Measurements from ENCODE around the gene TSSK3. TPM values are rescaled to one million over a fixed set of nuclear protein-coding genes. Genes with fewer than 3 reads are reported as not detected.
"Not testable (repeated sequence)": the region's sequence is repeated elsewhere in the genome, so short reads cannot be mapped to it uniquely, and the experiment has no call there.

Gene TSSK3
- total and polyA plus RNA-seq, 4 donors = 0.37 to 1.4 (median 0.74) TPM

- no peaks in the 10 kb centered on the region for H3K9me3 ChIP-seq (ENCODE audit: control insufficient read depth in 4 of 4, insufficient read depth in 3 of 4, low read length in 3 of 4)
- no peaks in the 10 kb centered on the region for H3K27me3 ChIP-seq (ENCODE audit: control insufficient read depth in 3 of 3, insufficient read depth in 3 of 3, low read length in 2 of 3)
- TF ChIP-seq, protein P1, sequence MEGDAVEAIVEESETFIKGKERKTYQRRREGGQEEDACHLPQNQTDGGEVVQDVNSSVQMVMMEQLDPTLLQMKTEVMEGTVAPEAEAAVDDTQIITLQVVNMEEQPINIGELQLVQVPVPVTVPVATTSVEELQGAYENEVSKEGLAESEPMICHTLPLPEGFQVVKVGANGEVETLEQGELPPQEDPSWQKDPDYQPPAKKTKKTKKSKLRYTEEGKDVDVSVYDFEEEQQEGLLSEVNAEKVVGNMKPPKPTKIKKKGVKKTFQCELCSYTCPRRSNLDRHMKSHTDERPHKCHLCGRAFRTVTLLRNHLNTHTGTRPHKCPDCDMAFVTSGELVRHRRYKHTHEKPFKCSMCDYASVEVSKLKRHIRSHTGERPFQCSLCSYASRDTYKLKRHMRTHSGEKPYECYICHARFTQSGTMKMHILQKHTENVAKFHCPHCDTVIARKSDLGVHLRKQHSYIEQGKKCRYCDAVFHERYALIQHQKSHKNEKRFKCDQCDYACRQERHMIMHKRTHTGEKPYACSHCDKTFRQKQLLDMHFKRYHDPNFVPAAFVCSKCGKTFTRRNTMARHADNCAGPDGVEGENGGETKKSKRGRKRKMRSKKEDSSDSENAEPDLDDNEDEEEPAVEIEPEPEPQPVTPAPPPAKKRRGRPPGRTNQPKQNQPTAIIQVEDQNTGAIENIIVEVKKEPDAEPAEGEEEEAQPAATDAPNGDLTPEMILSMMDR (IDR thresholded peaks at IDR 0.05; ENCODE audit: control extremely low read depth, extremely low read depth) = no peak
- WGBS, 2 donors = 32 to 36% methylated on average over 2 of the region's 2 CpGs
- ATAC-seq (ENCODE audit: insufficient read depth, low FRiP score) (no peak), DNase-seq (peak; percentile 80 to 94 (median 86))
- H3K4me3 ChIP-seq = no peak overlapping the region
- peaks cover 0 to 4% (median under 1%) of the 10 kb centered on the region in 4 donors for H3K36me3 ChIP-seq (ENCODE audit: control insufficient read depth in 4 of 4, insufficient read depth in 4 of 4, low read length in 4 of 4)
- peak overlapping the region; percentile 43 to 61 for H3K27ac ChIP-seq (ENCODE audit: low read depth in 1 of 2, low read length in 1 of 2)
- H3K4me1 ChIP-seq (ENCODE audit: control insufficient read depth in 5 of 5, insufficient read depth in 5 of 5, low read length in 5 of 5) = peaks cover 13 to 36% (median 20%) of the 10 kb centered on the region in 5 donors
- no peak overlapping the region for H3K9ac ChIP-seq (ENCODE audit: insufficient read depth in 1 of 2, low read length in 2 of 2)
These were observed 8.3 kb upstream of the TSSK3 start for GRCh38 chr1:32353886-32354570.

GRCh38 chr1:32355778-32356177 is 6.6 kb upstream of the TSSK3 start:
- DNase-seq; H3K4me3 ChIP-seq; H3K9ac ChIP-seq (ENCODE audit: insufficient read depth in 1 of 2, low read length in 2 of 2); H3K36me3 ChIP-seq (ENCODE audit: control insufficient read depth in 4 of 4, insufficient read depth in 4 of 4, low read length in 4 of 4); H3K27me3 ChIP-seq (ENCODE audit: control insufficient read depth in 3 of 3, insufficient read depth in 3 of 3, low read length in 2 of 3); ATAC-seq (ENCODE audit: insufficient read depth, low FRiP score); H3K9me3 ChIP-seq (ENCODE audit: control insufficient read depth in 4 of 4, insufficient read depth in 3 of 4, low read length in 3 of 4); H3K27ac ChIP-seq (ENCODE audit: low read depth in 1 of 2, low read length in 1 of 2): not testable (repeated sequence)
- WGBS, 2 donors = 85 to 92% methylated on average over 5 to 6 of the region's 6 CpGs
- H3K4me1 ChIP-seq (ENCODE audit: control insufficient read depth in 5 of 5, insufficient read depth in 5 of 5, low read length in 5 of 5) = peaks cover 13 to 30% (median 16%) of the 10 kb centered on the region in 5 donors

DNA sequence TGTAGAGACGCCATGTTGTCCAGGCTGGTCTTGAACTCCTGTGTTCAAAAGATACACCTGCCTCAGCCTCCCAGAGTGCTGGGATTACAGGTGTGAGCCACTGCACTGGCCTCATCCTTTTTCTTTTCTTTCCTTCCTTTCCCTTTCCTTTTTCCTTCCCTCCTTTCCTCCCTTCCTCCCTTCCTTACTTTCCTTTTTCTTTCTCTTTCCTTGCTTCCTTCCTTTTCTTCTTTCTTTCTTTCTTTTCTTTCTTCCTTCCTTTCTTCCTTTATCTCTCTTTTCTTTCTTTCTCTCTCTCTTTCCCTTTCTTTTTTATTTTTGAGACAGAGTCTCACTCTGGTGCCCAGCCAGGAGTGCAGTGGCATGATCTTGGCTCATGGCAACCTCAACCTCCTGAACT is 5.9 kb upstream of the TSSK3 start:
- ATAC-seq (ENCODE audit: insufficient read depth, low FRiP score) (no peak), DNase-seq (no peak)
- no peaks in the 10 kb centered on the region for H3K9me3 ChIP-seq (ENCODE audit: control insufficient read depth in 4 of 4, insufficient read depth in 3 of 4, low read length in 3 of 4)
- WGBS, 2 donors = 98 to 100% methylated on average over 1 of the region's 1 CpG
- peaks cover 0 to 4% (median under 1%) of the 10 kb centered on the region in 4 donors for H3K36me3 ChIP-seq (ENCODE audit: control insufficient read depth in 4 of 4, insufficient read depth in 4 of 4, low read length in 4 of 4)
- H3K9ac ChIP-seq (ENCODE audit: insufficient read depth in 1 of 2, low read length in 2 of 2) = no peak overlapping the region
- H3K4me1 ChIP-seq (ENCODE audit: control insufficient read depth in 5 of 5, insufficient read depth in 5 of 5, low read length in 5 of 5) = peaks cover 13 to 30% (median 19%) of the 10 kb centered on the region in 5 donors
- TF ChIP-seq, protein P1 (IDR thresholded peaks at IDR 0.05; ENCODE audit: control extremely low read depth, extremely low read depth) = no peak
- H3K27ac ChIP-seq (ENCODE audit: low read depth in 1 of 2, low read length in 1 of 2) = no peak overlapping the region
- H3K4me3 ChIP-seq = no peak overlapping the region
- no peaks in the 10 kb centered on the region for H3K27me3 ChIP-seq (ENCODE audit: control insufficient read depth in 3 of 3, insufficient read depth in 3 of 3, low read length in 2 of 3)

- WGBS, 2 donors = 81 to 83% methylated on average over 6 of the region's 6 CpGs
- H3K4me3 ChIP-seq = no peak overlapping the region
- peaks cover 0 to 4% (median under 1%) of the 10 kb centered on the region in 4 donors for H3K36me3 ChIP-seq (ENCODE audit: control insufficient read depth in 4 of 4, insufficient read depth in 4 of 4, low read length in 4 of 4)
- DNase-seq (no peak), ATAC-seq (ENCODE audit: insufficient read depth, low FRiP score) (no peak)
- no peaks in the 10 kb centered on the region for H3K9me3 ChIP-seq (ENCODE audit: control insufficient read depth in 4 of 4, insufficient read depth in 3 of 4, low read length in 3 of 4)
- TF ChIP-seq, protein P1 (IDR thresholded peaks at IDR 0.05; ENCODE audit: control extremely low read depth, extremely low read depth) = no peak
- peaks cover 9 to 31% (median 16%) of the 10 kb centered on the region in 5 donors for H3K4me1 ChIP-seq (ENCODE audit: control insufficient read depth in 5 of 5, insufficient read depth in 5 of 5, low read length in 5 of 5)
- no peak overlapping the region for H3K27ac ChIP-seq (ENCODE audit: low read depth in 1 of 2, low read length in 1 of 2)
- no peak overlapping the region for H3K9ac ChIP-seq (ENCODE audit: insufficient read depth in 1 of 2, low read length in 2 of 2)
- no peaks in the 10 kb centered on the region for H3K27me3 ChIP-seq (ENCODE audit: control insufficient read depth in 3 of 3, insufficient read depth in 3 of 3, low read length in 2 of 3)
These were observed 4.7 kb upstream of the TSSK3 start for GRCh38 chr1:32357614-32358013.
